ENCODE measurements around the gene KIF18A. TPM values are rescaled to one million over a fixed set of nuclear protein-coding genes. Genes with fewer than 3 reads are reported as not detected.

KIF18A gene
- total RNA-seq, 1 donor from 2014 or later = 2.6 TPM

- Mint-ChIP-seq H3K27ac (ENCODE audit: unreplicated experiment) (no peak overlapping the region), H3K4me3 (ENCODE audit: unreplicated experiment) (no peak overlapping the region), H3K9me3 (ENCODE audit: unreplicated experiment) (no peaks in the 10 kb centered on the region), H3K27me3 (ENCODE audit: unreplicated experiment) (peaks cover 1% of the 10 kb centered on the region), H3K36me3 (ENCODE audit: unreplicated experiment) (no peaks in the 10 kb centered on the region), H3K4me1 (ENCODE audit: low read depth, unreplicated experiment) (peaks cover 3% of the 10 kb centered on the region)
- TF ChIP-seq CTCF (IDR thresholded peaks at IDR 0.05; ENCODE audit: partially characterized antibody, unreplicated experiment) = no peak
- DNase-seq = no peak
These were observed 35.6 kb downstream of the KIF18A start for GRCh38 chr11:28072321-28072720.

GRCh38 chr11:28071305-28071704 is 36.7 kb downstream of the KIF18A start:
- H3K36me3 Mint-ChIP-seq (ENCODE audit: unreplicated experiment) = no peaks in the 10 kb centered on the region
- DNase-seq = no peak
- H3K4me1 Mint-ChIP-seq (ENCODE audit: low read depth, unreplicated experiment) = peaks cover 3% of the 10 kb centered on the region
- H3K27ac Mint-ChIP-seq (ENCODE audit: unreplicated experiment) = no peak overlapping the region
- TF ChIP-seq CTCF (IDR thresholded peaks at IDR 0.05; ENCODE audit: partially characterized antibody, unreplicated experiment) = no peak
- no peak overlapping the region for H3K4me3 Mint-ChIP-seq (ENCODE audit: unreplicated experiment)
- H3K9me3 Mint-ChIP-seq (ENCODE audit: unreplicated experiment) = no peaks in the 10 kb centered on the region
- peaks cover 1% of the 10 kb centered on the region for H3K27me3 Mint-ChIP-seq (ENCODE audit: unreplicated experiment)

GRCh38 chr11:28058333-28058732 is 49.6 kb downstream of the KIF18A start:
- no peak for TF ChIP-seq CTCF (IDR thresholded peaks at IDR 0.05; ENCODE audit: partially characterized antibody, unreplicated experiment)
- no peak overlapping the region for H3K27ac Mint-ChIP-seq (ENCODE audit: unreplicated experiment)
- no peak overlapping the region for H3K4me3 Mint-ChIP-seq (ENCODE audit: unreplicated experiment)
- H3K27me3 Mint-ChIP-seq (ENCODE audit: unreplicated experiment) = no peaks in the 10 kb centered on the region
- H3K36me3 Mint-ChIP-seq (ENCODE audit: unreplicated experiment) = no peaks in the 10 kb centered on the region
- no peak for DNase-seq
- H3K9me3 Mint-ChIP-seq (ENCODE audit: unreplicated experiment) = no peaks in the 10 kb centered on the region
- no peaks in the 10 kb centered on the region for H3K4me1 Mint-ChIP-seq (ENCODE audit: low read depth, unreplicated experiment)

- DNase-seq = no peak
- Mint-ChIP-seq H3K4me1 (ENCODE audit: low read depth, unreplicated experiment) (no peaks in the 10 kb centered on the region), H3K9me3 (ENCODE audit: unreplicated experiment) (no peaks in the 10 kb centered on the region), H3K36me3 (ENCODE audit: unreplicated experiment) (no peaks in the 10 kb centered on the region), H3K27ac (ENCODE audit: unreplicated experiment) (no peak overlapping the region), H3K4me3 (ENCODE audit: unreplicated experiment) (no peak overlapping the region), H3K27me3 (ENCODE audit: unreplicated experiment) (no peaks in the 10 kb centered on the region)
- no peak for TF ChIP-seq CTCF (IDR thresholded peaks at IDR 0.05; ENCODE audit: partially characterized antibody, unreplicated experiment)
These were observed 53.1 kb downstream of the KIF18A start for GRCh38 chr11:28054821-28055220.

- no peak for DNase-seq
- Mint-ChIP-seq H3K4me1 (ENCODE audit: low read depth, unreplicated experiment) (no peaks in the 10 kb centered on the region), H3K9me3 (ENCODE audit: unreplicated experiment) (no peaks in the 10 kb centered on the region), H3K4me3 (ENCODE audit: unreplicated experiment) (no peak overlapping the region), H3K27ac (ENCODE audit: unreplicated experiment) (no peak overlapping the region), H3K36me3 (ENCODE audit: unreplicated experiment) (no peaks in the 10 kb centered on the region), H3K27me3 (ENCODE audit: unreplicated experiment) (no peaks in the 10 kb centered on the region)
- TF ChIP-seq CTCF (IDR thresholded peaks at IDR 0.05; ENCODE audit: partially characterized antibody, unreplicated experiment) = no peak
These were observed 58.4 kb downstream of the KIF18A start for GRCh38 chr11:28049338-28050216.

Measured in glutamatergic neuron (in vitro differentiated cells).